Activated naive CD4-positive, alpha-beta T cell treated with anti-CD3 and anti-CD28 coated beads, Interleukin-2, amount 10 ng/mL, durations not matched to agents 7 days and 5 days (primary cell): ENCODE data around the gene RELL2.
A peak's percentile ranks its signal among the peaks of the same experiment; 100 is the strongest.

Experiments used
- CTCF ChIA-PET: fragments of 350-600 bp; sonication (Branson Sonifier 250); formaldehyde crosslinking; loops from one replicate; lab custom pipeline; 2021; ENCODE audit warnings: antibody characterized with exemption; lab: Charles Lee
- DNase-seq: peaks from one replicate; pipeline ENCODE4 v3.0.0-alpha.2; 2020
- H3K27ac Mint-ChIP-seq: one replicate; pipeline ENCODE4 v1.8.0; 2021; ENCODE audit warnings: mild to moderate bottlenecking, moderate library complexity, mixed read lengths
- H3K27me3 Mint-ChIP-seq: one replicate; pipeline ENCODE4 v1.8.0; 2021; ENCODE audit warnings: mild to moderate bottlenecking, mixed read lengths
- H3K36me3 Mint-ChIP-seq: one replicate; pipeline ENCODE4 v1.8.0; 2021; ENCODE audit warnings: mixed read lengths
- H3K4me1 Mint-ChIP-seq: one replicate; pipeline ENCODE4 v1.8.0; 2021; ENCODE audit warnings: mixed read lengths
- H3K4me3 Mint-ChIP-seq: one replicate; pipeline ENCODE4 v1.8.0; 2021; ENCODE audit warnings: mild to moderate bottlenecking, moderate library complexity, mixed read lengths
- H3K9me3 Mint-ChIP-seq: one replicate; pipeline ENCODE4 v1.8.0; 2021; ENCODE audit warnings: mixed read lengths

Gene RELL2

DNA sequence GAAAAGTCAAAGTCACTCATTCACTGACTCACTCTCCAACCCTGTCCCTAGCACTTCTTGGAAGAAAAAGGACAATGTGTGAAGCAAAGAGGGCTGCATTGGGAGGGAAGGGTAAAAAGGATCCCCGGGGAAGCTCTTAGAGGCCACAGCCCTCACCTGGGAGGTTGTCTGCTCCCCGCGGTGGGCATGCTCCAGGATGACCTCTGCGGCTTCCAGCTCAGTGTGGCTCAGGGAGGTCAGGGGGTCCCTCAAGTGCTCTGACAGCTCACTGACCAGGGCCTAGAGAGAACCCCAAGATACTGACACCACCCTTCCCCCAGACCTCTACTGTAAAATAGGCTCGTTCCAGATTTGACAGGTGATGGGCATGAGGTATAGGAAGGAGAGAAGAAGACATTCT, 10.4 kb downstream of the RELL2 start:
- DNase-seq: peak; percentile 17
- Mint-ChIP-seq H3K9me3 (no peaks in the 10 kb centered on the region), H3K27ac (no peak overlapping the region), H3K4me3 (no peak overlapping the region), H3K36me3 (peaks cover 15% of the 10 kb centered on the region), H3K4me1 (peaks cover 33% of the 10 kb centered on the region), H3K27me3 (no peaks in the 10 kb centered on the region)
- CTCF ChIA-PET: interaction anchor here (0.9 to 1.7 kb wide), 3 partner anchors 10 to 55 kb away, joined by 3 to 7 read pairs (median 3); no protein-coding TSS in a partner anchor

DNA sequence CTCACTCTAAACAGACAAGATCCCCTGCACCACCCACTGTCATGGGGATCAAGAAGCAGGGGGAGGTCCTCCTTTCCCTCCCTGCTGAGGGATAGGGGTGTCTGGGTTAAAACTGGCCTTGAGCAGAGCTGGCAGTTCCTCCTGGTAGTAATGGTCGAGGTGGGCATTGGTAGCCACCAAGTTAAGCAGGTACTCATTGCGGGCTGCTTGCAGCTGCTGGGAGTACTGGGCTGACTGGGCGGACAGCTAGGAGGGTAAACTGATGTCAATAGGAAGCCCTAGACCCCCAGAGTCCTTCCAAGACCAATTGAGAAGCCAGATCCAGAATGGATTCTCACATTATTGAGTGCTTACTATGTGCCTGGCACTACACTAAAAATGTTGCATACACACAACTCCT, 11.1 kb downstream of the RELL2 start:
- H3K9me3 Mint-ChIP-seq: no peaks in the 10 kb centered on the region
- no peak overlapping the region for H3K27ac Mint-ChIP-seq
- H3K4me1 Mint-ChIP-seq: peaks cover 36% of the 10 kb centered on the region
- H3K27me3 Mint-ChIP-seq: peaks cover 4% of the 10 kb centered on the region
- no peak overlapping the region for H3K4me3 Mint-ChIP-seq
- CTCF ChIA-PET: interaction anchor here (0.9 to 1.8 kb wide), 4 partner anchors 10 to 313 kb away, joined by 3 to 7 read pairs (median 4); no protein-coding TSS in a partner anchor
- peaks cover 15% of the 10 kb centered on the region for H3K36me3 Mint-ChIP-seq
- DNase-seq: peak; percentile 10

GRCh38 chr5:141649056-141649688, 12.4 kb downstream of the RELL2 start:
- CTCF ChIA-PET: interaction anchor here (1.0 to 1.8 kb wide), 2 partner anchors 16 to 312 kb away, joined by 3 to 4 read pairs; no protein-coding TSS in a partner anchor
- peaks cover 36% of the 10 kb centered on the region for H3K4me1 Mint-ChIP-seq
- H3K4me3 Mint-ChIP-seq: no peak overlapping the region
- peaks cover 14% of the 10 kb centered on the region for H3K27me3 Mint-ChIP-seq
- H3K27ac Mint-ChIP-seq: no peak overlapping the region
- no peaks in the 10 kb centered on the region for H3K9me3 Mint-ChIP-seq
- peaks cover 13% of the 10 kb centered on the region for H3K36me3 Mint-ChIP-seq
- peak; percentile 19 for DNase-seq

GRCh38 chr5:141649972-141650371, 13.2 kb downstream of the RELL2 start:
- Mint-ChIP-seq H3K4me1 (peaks cover 36% of the 10 kb centered on the region), H3K27ac (no peak overlapping the region), H3K36me3 (peaks cover 12% of the 10 kb centered on the region), H3K4me3 (peak overlapping the region; percentile 89), H3K9me3 (no peaks in the 10 kb centered on the region), H3K27me3 (peaks cover 14% of the 10 kb centered on the region)
- CTCF ChIA-PET: no interaction called here
- DNase-seq: no peak

- CTCF ChIA-PET: interaction anchor here (0.8 to 1.1 kb wide), 6 partner anchors 13 to 318 kb away, joined by 3 to 6 read pairs (median 4); partner anchors contain the start of gene RNF14
- H3K27ac Mint-ChIP-seq: peak within 1 kb of the TSS; percentile 80
- H3K36me3 Mint-ChIP-seq: peaks cover 8% of the 10 kb centered on the region
- peaks cover 36% of the 10 kb centered on the region for H3K4me1 Mint-ChIP-seq
- H3K4me3 Mint-ChIP-seq: peak within 1 kb of the TSS; percentile 89
- peaks cover 24% of the 10 kb centered on the region for H3K27me3 Mint-ChIP-seq
- no peaks in the 10 kb centered on the region for H3K9me3 Mint-ChIP-seq
- peak; percentile 89 for DNase-seq
These were observed 14.3 kb downstream of the RELL2 start, which contains the start of gene FCHSD1 for GRCh38 chr5:141650851-141651727. FCHSD1 (minus strand) TSS chr5:141651418; CDS start chr5:141651368, 50 bp downstream.

DNA sequence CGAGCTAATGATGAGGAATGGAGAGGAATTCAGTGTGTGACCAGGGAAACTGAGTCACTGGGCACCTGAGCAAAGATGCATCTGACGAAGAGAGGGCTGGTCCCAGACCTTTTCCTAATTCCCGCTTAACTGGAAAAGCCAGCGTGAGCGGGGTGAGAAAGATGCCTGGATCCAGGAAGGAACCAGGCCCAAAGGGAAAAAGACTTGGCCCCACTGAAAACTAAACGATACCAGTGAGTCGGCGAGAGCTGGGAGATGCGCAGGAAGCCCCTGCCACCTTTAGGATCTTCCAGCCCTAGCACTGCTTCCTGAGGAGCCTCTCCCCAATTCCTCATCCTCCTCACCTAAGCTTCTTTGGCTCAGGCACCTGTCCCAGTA, 14.9 kb downstream of the RELL2 start:
- peak overlapping the region; percentile 89 for H3K4me3 Mint-ChIP-seq
- CTCF ChIA-PET: interaction anchor here (1.0 kb wide), 2 partner anchors 13 to 14 kb away, joined by 3 to 4 read pairs; no protein-coding TSS in a partner anchor
- H3K36me3 Mint-ChIP-seq: peaks cover 4% of the 10 kb centered on the region
- peaks cover 36% of the 10 kb centered on the region for H3K4me1 Mint-ChIP-seq
- H3K27ac Mint-ChIP-seq: peak overlapping the region; percentile 4
- DNase-seq: peak; percentile 15
- H3K9me3 Mint-ChIP-seq: no peaks in the 10 kb centered on the region
- peaks cover 30% of the 10 kb centered on the region for H3K27me3 Mint-ChIP-seq

- no peaks in the 10 kb centered on the region for H3K9me3 Mint-ChIP-seq
- H3K4me3 Mint-ChIP-seq: no peak overlapping the region
- H3K4me1 Mint-ChIP-seq: peaks cover 29% of the 10 kb centered on the region
- CTCF ChIA-PET: interaction anchor here (1.4 to 1.9 kb wide), 3 partner anchors 8 to 62 kb away, joined by 3 to 8 read pairs (median 3); no protein-coding TSS in a partner anchor
- peaks cover 3% of the 10 kb centered on the region for H3K36me3 Mint-ChIP-seq
- H3K27ac Mint-ChIP-seq: no peak overlapping the region
- DNase-seq: no peak
- H3K27me3 Mint-ChIP-seq: peaks cover 39% of the 10 kb centered on the region
These were observed 17.5 kb downstream of the RELL2 start for GRCh38 chr5:141654298-141654697.

DNA sequence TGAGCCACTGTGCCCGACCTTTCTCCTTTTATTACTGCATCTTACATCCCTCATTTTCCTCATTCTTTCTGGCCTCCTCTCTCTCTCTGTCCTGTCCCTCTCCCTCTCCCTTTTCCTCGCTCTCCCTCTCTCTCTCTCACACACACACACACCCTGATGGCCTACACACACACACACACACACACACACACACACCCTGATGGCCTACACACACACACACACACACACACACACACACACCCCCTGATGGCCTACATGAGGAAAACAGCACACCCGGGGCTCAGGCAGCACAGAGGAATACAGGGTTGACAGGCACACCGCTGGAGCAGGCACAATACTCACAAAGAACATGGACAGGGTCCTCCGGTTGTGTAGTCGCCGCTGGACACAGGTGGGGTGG, 18.2 kb downstream of the RELL2 start:
- Mint-ChIP-seq H3K27ac (peak overlapping the region; percentile 11), H3K4me3 (no peak overlapping the region), H3K4me1 (peaks cover 23% of the 10 kb centered on the region), H3K27me3 (peaks cover 44% of the 10 kb centered on the region), H3K36me3 (no peaks in the 10 kb centered on the region), H3K9me3 (no peaks in the 10 kb centered on the region)
- DNase-seq: peak; percentile 5
- CTCF ChIA-PET: interaction anchor here (1.5 to 1.9 kb wide), 2 partner anchors 10 to 63 kb away, joined by 3 to 8 read pairs; no protein-coding TSS in a partner anchor

DNA sequence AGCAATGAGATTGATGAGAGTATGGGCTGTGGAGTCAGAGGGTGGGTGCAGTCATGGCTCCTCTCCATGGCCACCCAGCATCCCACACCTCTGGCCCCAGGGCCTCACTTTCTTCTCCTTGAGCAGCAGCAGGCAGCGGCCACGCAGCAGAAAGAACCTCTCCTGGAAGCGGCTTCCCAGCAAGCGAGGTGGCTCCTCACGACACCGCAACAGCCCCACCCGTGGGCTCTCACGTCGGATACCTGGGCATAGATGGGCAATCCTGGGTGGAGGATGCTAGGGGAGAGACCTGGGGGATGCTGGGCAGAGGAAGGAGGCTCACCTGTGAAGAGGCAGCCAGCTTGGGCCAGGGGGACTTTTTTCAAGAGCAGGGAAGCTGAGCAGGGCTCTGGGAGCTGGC, 19.6 kb downstream of the RELL2 start:
- DNase-seq: peak; percentile 8
- Mint-ChIP-seq H3K27ac (no peak overlapping the region), H3K27me3 (peaks cover 44% of the 10 kb centered on the region), H3K9me3 (no peaks in the 10 kb centered on the region), H3K4me3 (no peak overlapping the region), H3K4me1 (peaks cover 11% of the 10 kb centered on the region), H3K36me3 (no peaks in the 10 kb centered on the region)
- CTCF ChIA-PET: interaction anchor here (1.1 to 1.5 kb wide), 2 partner anchors 9 to 13 kb away, joined by 4 to 5 read pairs; no protein-coding TSS in a partner anchor

DNA sequence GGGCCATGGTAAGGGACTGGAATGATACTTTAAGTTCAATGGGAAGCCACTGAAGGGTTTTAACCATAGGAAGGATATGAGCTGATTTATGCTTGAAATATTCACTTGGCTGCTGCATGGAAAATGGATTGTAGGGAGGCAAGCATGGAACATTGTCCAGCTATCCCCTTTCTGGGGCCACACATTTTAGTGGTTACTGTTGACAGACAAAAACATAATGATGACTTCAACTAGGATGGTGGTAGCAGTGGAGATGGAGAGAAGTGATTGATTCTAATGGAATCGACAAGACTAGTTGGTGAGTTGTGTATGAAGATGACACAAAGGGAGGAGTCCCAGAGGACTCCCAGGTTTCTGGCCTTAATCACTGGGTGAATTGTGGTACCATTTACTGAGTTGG, 20.6 kb downstream of the RELL2 start:
- Mint-ChIP-seq H3K9me3 (no peaks in the 10 kb centered on the region), H3K27ac (no peak overlapping the region), H3K4me3 (no peak overlapping the region), H3K4me1 (peaks cover 2% of the 10 kb centered on the region), H3K36me3 (no peaks in the 10 kb centered on the region), H3K27me3 (peaks cover 50% of the 10 kb centered on the region)
- CTCF ChIA-PET: interaction anchor here (1.1 to 1.5 kb wide), 2 partner anchors 12 to 304 kb away, joined by 4 to 5 read pairs; no protein-coding TSS in a partner anchor
- no peak for DNase-seq

DNA sequence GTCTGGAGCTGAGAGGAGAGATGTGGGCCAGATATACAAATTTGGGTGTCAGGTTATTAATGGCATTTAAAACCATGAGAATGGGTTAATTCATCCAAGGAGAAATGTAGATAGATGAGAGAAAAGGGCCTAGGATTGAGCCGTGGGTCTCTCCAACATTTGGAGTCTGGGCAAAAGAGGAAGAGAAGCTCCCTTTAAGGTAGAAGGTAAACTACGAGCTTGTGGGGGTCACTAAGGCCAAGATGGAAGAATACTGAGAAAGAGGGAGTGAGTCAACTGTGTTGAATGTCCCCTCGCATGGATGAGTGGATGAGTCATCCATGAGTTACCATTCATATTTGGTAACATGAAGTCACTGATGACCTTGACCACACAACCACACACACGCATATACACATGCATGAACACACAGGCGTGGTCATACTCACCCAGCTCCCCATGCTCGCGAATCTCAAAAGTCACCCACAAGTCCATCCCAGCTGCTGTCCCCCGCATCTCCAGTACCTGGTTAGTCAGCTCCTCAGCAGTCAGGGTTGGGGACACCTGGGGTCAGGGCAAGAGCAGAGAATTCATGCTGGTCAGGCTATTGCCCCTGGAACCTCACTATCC, 21.2 kb downstream of the RELL2 start:
- Mint-ChIP-seq H3K4me3 (no peak overlapping the region), H3K9me3 (no peaks in the 10 kb centered on the region), H3K27me3 (peaks cover 44% of the 10 kb centered on the region), H3K36me3 (no peaks in the 10 kb centered on the region), H3K27ac (no peak overlapping the region), H3K4me1 (no peaks in the 10 kb centered on the region)
- CTCF ChIA-PET: interaction anchor here (1.5 kb wide), 1 partner anchor 303 kb away, joined by 5 read pairs; no protein-coding TSS in a partner anchor
- DNase-seq: no peak

GRCh38 chr5:141662028-141662427, 25.2 kb downstream of the RELL2 start:
- Mint-ChIP-seq H3K4me3 (no peak overlapping the region), H3K9me3 (no peaks in the 10 kb centered on the region), H3K36me3 (no peaks in the 10 kb centered on the region), H3K4me1 (peaks cover 5% of the 10 kb centered on the region), H3K27ac (no peak overlapping the region), H3K27me3 (peaks cover 34% of the 10 kb centered on the region)
- CTCF ChIA-PET: interaction anchor here (1.1 to 1.2 kb wide), 2 partner anchors 8 to 70 kb away, joined by 3 to 4 read pairs; no protein-coding TSS in a partner anchor
- DNase-seq: no peak

- no peaks in the 10 kb centered on the region for H3K9me3 Mint-ChIP-seq
- no peak overlapping the region for H3K27ac Mint-ChIP-seq
- peaks cover 5% of the 10 kb centered on the region for H3K4me1 Mint-ChIP-seq
- DNase-seq: no peak
- CTCF ChIA-PET: interaction anchor here (0.8 to 3.9 kb wide), 7 partner anchors 10 to 298 kb away, joined by 3 to 28 read pairs (median 11); partner anchors contain the start of gene PCDH1
- no peaks in the 10 kb centered on the region for H3K36me3 Mint-ChIP-seq
- peaks cover 30% of the 10 kb centered on the region for H3K27me3 Mint-ChIP-seq
- H3K4me3 Mint-ChIP-seq: no peak overlapping the region
These were observed 26.7 kb downstream of the RELL2 start for GRCh38 chr5:141663506-141663905.
